ENCODE data around the gene ZMYM4. TPM values are rescaled to one million over a fixed set of nuclear protein-coding genes. Genes with fewer than 3 reads are reported as not detected.

Gene ZMYM4
- polyA plus RNA-seq, 1 of the 3 experiments (the other 2 are of a cell fraction): 12.2 TPM

DNA sequence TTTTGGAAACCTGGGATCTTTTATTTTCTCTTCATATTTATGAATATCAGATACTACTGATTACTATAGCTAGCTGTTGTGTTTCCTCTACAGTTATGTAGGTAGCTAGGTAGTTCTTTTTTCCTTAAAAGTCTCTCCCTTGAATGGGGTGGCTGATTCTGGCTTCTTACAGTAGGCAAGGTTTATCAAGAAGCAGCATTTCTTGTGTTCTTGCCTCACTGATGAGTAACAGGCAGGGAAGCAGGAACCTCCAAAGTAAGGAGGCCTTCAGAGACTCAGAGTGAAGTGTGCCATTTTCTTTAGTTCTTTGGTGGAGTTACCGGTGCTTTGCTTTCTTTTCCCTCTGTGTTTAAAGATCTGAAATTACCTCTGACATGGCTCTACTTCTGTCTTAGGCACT lies 56.0 kb downstream of the ZMYM4 start:
- H2AFZ ChIP-seq (ENCODE audit: low read depth): no peak overlapping the region
- no peaks in the 10 kb centered on the region for H3K9me3 ChIP-seq
- H4K20me1 ChIP-seq (ENCODE audit: insufficient read depth): peaks cover 4% of the 10 kb centered on the region
- no peak overlapping the region for H3K4me2 ChIP-seq
- peaks cover 2% of the 10 kb centered on the region for H3F3A ChIP-seq (replicated peaks; ENCODE audit: insufficient read depth)
- no peak overlapping the region for H3K9ac ChIP-seq
- POLR2A ChIA-PET: no interaction called here
- H3K4me3 ChIP-seq (ENCODE audit: low read depth in 2 of 2, low read length in 1 of 2): no peak overlapping the region
- CTCF ChIA-PET: no interaction called here
- H3K79me2 ChIP-seq (ENCODE audit: insufficient read depth): peaks cover 83% of the 10 kb centered on the region
- no peaks in the 10 kb centered on the region for H3K9me2 ChIP-seq
- no peak for DNase-seq
- no peaks in the 10 kb centered on the region for H3K27me3 ChIP-seq (ENCODE audit: insufficient read depth)
- peaks cover 9 to 15% of the 10 kb centered on the region in 2 experiments for H3K36me3 ChIP-seq (replicated peaks in 1 of 2; ENCODE audit: control insufficient read depth in 1 of 2, insufficient read depth in 2 of 2, low read length in 1 of 2)
- WGBS (ENCODE audit: low lambda C conversion rate): 94% methylated on average over 1 of the region's 1 CpG
- no peak overlapping the region for H3K27ac ChIP-seq (ENCODE audit: low read depth in 2 of 2, low read length in 1 of 2)
- H3K4me1 ChIP-seq (ENCODE audit: control insufficient read depth in 1 of 2, insufficient read depth in 2 of 2, low read depth in 1 of 2, low read length in 1 of 2): peaks cover 6 to 7% of the 10 kb centered on the region in 2 experiments; a peak in 2 of 4 replicates
- TF ChIP-seq, protein P1, sequence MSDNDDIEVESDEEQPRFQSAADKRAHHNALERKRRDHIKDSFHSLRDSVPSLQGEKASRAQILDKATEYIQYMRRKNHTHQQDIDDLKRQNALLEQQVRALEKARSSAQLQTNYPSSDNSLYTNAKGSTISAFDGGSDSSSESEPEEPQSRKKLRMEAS (IDR thresholded peaks at IDR 0.05; ENCODE audit: low read depth): no peak
- TF ChIP-seq GABPA (IDR thresholded peaks at IDR 0.05; ENCODE audit: low read depth) (no peak), EZH2phosphoT487 (IDR thresholded peaks at IDR 0.05; ENCODE audit: borderline replicate concordance, low read depth) (no peak), GATA2 (CRISPR knock-in tag; IDR thresholded peaks at IDR 0.05) (no peak), MXI1 (IDR thresholded peaks at IDR 0.05; ENCODE audit: low read depth, low read length) (no peak), TCF12 (IDR thresholded peaks at IDR 0.05) (no peak), POLR2AphosphoS5 (IDR thresholded peaks at IDR 0.05; ENCODE audit: low read depth, low read length) (no peak), FOSL2 (IDR thresholded peaks at IDR 0.05; ENCODE audit: borderline replicate concordance, low read depth) (no peak), CHD2 (IDR thresholded peaks at IDR 0.05; ENCODE audit: low read length, partially characterized antibody) (no peak), ELF1 (IDR thresholded peaks at IDR 0.05) (no peak), YY1 (IDR thresholded peaks at IDR 0.05; ENCODE audit: low read depth) (no peak), RXRA (IDR thresholded peaks at IDR 0.05; ENCODE audit: borderline replicate concordance, low read depth) (no peak)
- TF ChIP-seq, protein P2, sequence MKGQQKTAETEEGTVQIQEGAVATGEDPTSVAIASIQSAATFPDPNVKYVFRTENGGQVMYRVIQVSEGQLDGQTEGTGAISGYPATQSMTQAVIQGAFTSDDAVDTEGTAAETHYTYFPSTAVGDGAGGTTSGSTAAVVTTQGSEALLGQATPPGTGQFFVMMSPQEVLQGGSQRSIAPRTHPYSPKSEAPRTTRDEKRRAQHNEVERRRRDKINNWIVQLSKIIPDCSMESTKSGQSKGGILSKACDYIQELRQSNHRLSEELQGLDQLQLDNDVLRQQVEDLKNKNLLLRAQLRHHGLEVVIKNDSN (IDR thresholded peaks at IDR 0.05; ENCODE audit: borderline replicate concordance, low read depth): no peak
- TF ChIP-seq, protein P3, sequence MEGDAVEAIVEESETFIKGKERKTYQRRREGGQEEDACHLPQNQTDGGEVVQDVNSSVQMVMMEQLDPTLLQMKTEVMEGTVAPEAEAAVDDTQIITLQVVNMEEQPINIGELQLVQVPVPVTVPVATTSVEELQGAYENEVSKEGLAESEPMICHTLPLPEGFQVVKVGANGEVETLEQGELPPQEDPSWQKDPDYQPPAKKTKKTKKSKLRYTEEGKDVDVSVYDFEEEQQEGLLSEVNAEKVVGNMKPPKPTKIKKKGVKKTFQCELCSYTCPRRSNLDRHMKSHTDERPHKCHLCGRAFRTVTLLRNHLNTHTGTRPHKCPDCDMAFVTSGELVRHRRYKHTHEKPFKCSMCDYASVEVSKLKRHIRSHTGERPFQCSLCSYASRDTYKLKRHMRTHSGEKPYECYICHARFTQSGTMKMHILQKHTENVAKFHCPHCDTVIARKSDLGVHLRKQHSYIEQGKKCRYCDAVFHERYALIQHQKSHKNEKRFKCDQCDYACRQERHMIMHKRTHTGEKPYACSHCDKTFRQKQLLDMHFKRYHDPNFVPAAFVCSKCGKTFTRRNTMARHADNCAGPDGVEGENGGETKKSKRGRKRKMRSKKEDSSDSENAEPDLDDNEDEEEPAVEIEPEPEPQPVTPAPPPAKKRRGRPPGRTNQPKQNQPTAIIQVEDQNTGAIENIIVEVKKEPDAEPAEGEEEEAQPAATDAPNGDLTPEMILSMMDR (IDR thresholded peaks at IDR 0.05): no peak
- TF ChIP-seq, protein P4, sequence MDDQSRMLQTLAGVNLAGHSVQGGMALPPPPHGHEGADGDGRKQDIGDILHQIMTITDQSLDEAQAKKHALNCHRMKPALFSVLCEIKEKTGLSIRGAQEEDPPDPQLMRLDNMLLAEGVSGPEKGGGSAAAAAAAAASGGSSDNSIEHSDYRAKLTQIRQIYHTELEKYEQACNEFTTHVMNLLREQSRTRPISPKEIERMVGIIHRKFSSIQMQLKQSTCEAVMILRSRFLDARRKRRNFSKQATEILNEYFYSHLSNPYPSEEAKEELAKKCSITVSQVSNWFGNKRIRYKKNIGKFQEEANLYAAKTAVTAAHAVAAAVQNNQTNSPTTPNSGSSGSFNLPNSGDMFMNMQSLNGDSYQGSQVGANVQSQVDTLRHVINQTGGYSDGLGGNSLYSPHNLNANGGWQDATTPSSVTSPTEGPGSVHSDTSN (IDR thresholded peaks at IDR 0.05): no peak
- TF ChIP-seq, protein P5, sequence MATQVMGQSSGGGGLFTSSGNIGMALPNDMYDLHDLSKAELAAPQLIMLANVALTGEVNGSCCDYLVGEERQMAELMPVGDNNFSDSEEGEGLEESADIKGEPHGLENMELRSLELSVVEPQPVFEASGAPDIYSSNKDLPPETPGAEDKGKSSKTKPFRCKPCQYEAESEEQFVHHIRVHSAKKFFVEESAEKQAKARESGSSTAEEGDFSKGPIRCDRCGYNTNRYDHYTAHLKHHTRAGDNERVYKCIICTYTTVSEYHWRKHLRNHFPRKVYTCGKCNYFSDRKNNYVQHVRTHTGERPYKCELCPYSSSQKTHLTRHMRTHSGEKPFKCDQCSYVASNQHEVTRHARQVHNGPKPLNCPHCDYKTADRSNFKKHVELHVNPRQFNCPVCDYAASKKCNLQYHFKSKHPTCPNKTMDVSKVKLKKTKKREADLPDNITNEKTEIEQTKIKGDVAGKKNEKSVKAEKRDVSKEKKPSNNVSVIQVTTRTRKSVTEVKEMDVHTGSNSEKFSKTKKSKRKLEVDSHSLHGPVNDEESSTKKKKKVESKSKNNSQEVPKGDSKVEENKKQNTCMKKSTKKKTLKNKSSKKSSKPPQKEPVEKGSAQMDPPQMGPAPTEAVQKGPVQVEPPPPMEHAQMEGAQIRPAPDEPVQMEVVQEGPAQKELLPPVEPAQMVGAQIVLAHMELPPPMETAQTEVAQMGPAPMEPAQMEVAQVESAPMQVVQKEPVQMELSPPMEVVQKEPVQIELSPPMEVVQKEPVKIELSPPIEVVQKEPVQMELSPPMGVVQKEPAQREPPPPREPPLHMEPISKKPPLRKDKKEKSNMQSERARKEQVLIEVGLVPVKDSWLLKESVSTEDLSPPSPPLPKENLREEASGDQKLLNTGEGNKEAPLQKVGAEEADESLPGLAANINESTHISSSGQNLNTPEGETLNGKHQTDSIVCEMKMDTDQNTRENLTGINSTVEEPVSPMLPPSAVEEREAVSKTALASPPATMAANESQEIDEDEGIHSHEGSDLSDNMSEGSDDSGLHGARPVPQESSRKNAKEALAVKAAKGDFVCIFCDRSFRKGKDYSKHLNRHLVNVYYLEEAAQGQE (IDR thresholded peaks at IDR 0.05; ENCODE audit: low read depth, low read length): no peak
